ENCODE data around the gene PLCB1. TPM values are rescaled to one million over a fixed set of nuclear protein-coding genes. Genes with fewer than 3 reads are reported as not detected.

The PLCB1 gene
- total RNA-seq, 1 experiment from 2014 or later = 6.0 TPM

DNA sequence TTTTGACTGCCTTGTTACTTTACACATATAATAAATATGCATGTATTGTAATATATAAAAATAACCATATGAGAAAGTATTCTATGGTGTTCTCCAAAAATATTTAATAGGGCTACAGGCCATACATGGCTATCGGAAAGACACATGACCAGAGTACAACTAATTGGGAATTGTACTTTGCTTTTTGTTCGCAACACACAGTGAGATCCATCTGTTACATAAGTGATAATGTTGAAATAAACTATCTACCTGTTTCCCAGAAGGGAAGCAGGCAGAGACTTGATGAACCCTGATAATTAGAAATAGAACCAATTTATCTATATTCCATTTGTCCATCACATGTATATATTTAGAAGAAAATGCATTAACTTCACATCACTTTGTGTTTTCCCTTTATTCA lies 592.8 kb downstream of the PLCB1 start:
- DNase-seq = no peak
- CTCF ChIA-PET = no interaction called here
- H3K36me3 Mint-ChIP-seq (ENCODE audit: insufficient read depth, unreplicated experiment) = no peaks in the 10 kb centered on the region
- H3K4me1 Mint-ChIP-seq (ENCODE audit: low read depth, unreplicated experiment) = no peaks in the 10 kb centered on the region
- BruUV-seq (replicated peaks) = no TSS peak
- TF ChIP-seq, protein P1, sequence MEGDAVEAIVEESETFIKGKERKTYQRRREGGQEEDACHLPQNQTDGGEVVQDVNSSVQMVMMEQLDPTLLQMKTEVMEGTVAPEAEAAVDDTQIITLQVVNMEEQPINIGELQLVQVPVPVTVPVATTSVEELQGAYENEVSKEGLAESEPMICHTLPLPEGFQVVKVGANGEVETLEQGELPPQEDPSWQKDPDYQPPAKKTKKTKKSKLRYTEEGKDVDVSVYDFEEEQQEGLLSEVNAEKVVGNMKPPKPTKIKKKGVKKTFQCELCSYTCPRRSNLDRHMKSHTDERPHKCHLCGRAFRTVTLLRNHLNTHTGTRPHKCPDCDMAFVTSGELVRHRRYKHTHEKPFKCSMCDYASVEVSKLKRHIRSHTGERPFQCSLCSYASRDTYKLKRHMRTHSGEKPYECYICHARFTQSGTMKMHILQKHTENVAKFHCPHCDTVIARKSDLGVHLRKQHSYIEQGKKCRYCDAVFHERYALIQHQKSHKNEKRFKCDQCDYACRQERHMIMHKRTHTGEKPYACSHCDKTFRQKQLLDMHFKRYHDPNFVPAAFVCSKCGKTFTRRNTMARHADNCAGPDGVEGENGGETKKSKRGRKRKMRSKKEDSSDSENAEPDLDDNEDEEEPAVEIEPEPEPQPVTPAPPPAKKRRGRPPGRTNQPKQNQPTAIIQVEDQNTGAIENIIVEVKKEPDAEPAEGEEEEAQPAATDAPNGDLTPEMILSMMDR (IDR thresholded peaks at IDR 0.05; ENCODE audit: unreplicated experiment) = no peak
- intact Hi-C loops (cut with micrococcal nuclease; ENCODE audit: unreplicated experiment) = loop anchor here (5.0 to 10.0 kb wide), 3 partner anchors 188 to 420 kb away; no protein-coding TSS in a partner anchor
- no peaks in the 10 kb centered on the region for H3K9me3 Mint-ChIP-seq (ENCODE audit: low read depth, unreplicated experiment)
- no peak overlapping the region for H3K27ac Mint-ChIP-seq (ENCODE audit: unreplicated experiment)
- no peaks in the 10 kb centered on the region for H3K27me3 Mint-ChIP-seq (ENCODE audit: unreplicated experiment)
- no peak overlapping the region for H3K4me3 Mint-ChIP-seq (ENCODE audit: low read depth, unreplicated experiment)

DNA sequence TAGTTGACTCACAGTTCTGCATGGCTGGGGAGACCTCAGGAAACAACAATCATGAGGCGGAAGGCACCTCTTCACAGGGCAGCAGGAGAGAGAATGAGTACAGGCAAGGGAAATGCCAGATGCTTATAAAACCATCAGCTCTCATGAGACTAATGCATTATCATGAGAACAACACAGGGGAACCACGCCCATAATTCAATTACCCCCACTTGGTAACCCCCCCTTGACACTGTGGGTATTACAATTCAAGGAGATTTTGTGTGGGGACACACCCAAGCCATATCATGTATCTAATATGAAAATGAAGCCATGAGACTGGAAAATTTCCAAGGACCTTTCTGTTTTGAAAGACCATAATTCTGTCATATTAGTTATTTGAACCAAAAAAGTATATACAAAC lies 594.4 kb downstream of the PLCB1 start:
- H3K4me3 Mint-ChIP-seq (ENCODE audit: low read depth, unreplicated experiment) = no peak overlapping the region
- CTCF ChIA-PET = no interaction called here
- intact Hi-C loops (cut with micrococcal nuclease; ENCODE audit: unreplicated experiment) = loop anchor here (10.0 kb wide), 1 partner anchor 422 kb away; no protein-coding TSS in a partner anchor

DNA sequence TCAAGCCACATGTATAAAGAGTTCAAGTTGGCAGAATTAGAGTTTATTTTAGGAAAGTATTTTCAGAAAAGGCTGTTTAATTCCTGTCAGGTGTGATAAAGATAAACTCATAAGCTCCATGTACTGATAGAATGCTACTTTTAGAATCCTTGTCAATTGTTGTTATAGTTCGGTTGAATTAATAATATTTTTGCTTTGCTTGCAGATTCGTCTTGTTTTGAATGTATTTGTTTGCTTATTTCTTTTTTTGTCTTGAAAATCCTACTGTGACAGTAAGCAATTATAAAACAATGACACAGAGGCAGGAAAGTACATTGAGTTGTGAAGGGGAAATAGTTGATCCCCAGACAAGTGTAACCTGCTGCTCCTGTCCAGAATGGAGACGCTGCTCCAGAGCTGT lies 602.9 kb downstream of the PLCB1 start:
- Mint-ChIP-seq H3K27me3 (ENCODE audit: unreplicated experiment) (no peaks in the 10 kb centered on the region), H3K27ac (ENCODE audit: unreplicated experiment) (no peak overlapping the region), H3K36me3 (ENCODE audit: insufficient read depth, unreplicated experiment) (no peaks in the 10 kb centered on the region), H3K4me1 (ENCODE audit: low read depth, unreplicated experiment) (no peaks in the 10 kb centered on the region), H3K4me3 (ENCODE audit: low read depth, unreplicated experiment) (no peak overlapping the region), H3K9me3 (ENCODE audit: low read depth, unreplicated experiment) (no peaks in the 10 kb centered on the region)
- TF ChIP-seq, protein P1 (IDR thresholded peaks at IDR 0.05; ENCODE audit: unreplicated experiment) = no peak
- BruUV-seq (replicated peaks) = no TSS peak
- CTCF ChIA-PET = no interaction called here
- no peak for DNase-seq
- intact Hi-C loops (cut with micrococcal nuclease; ENCODE audit: unreplicated experiment) = no loop called here

More for the DNA sequence above, 594.4 kb downstream of the PLCB1 start:
- no peaks in the 10 kb centered on the region for H3K36me3 Mint-ChIP-seq (ENCODE audit: insufficient read depth, unreplicated experiment)
- no TSS peak for BruUV-seq (replicated peaks)
- no peaks in the 10 kb centered on the region for H3K9me3 Mint-ChIP-seq (ENCODE audit: low read depth, unreplicated experiment)
- DNase-seq = no peak
- no peaks in the 10 kb centered on the region for H3K4me1 Mint-ChIP-seq (ENCODE audit: low read depth, unreplicated experiment)
- no peak overlapping the region for H3K27ac Mint-ChIP-seq (ENCODE audit: unreplicated experiment)
- H3K27me3 Mint-ChIP-seq (ENCODE audit: unreplicated experiment) = no peaks in the 10 kb centered on the region
- TF ChIP-seq, protein P1 (IDR thresholded peaks at IDR 0.05; ENCODE audit: unreplicated experiment) = no peak

DNA sequence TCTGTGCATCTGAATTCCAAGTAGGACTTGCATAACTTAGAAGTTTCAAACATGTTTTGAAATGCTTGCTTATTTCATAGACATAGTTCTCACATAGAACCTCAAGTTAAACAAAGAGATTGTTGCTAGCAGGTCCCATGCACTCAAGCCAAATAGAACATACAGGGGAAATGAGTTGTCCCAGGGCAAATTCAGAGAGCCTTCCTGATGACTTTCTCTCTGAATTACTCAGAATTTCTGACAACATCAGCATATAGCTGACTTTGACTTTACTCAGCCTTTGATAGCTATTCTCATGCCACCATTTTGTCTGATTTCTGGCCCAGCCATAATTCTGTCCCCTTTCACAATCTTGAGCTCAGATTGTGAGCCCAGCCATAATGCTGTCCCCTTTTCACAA lies 603.6 kb downstream of the PLCB1 start:
- Mint-ChIP-seq H3K36me3 (ENCODE audit: insufficient read depth, unreplicated experiment) (no peaks in the 10 kb centered on the region), H3K27ac (ENCODE audit: unreplicated experiment) (no peak overlapping the region), H3K27me3 (ENCODE audit: unreplicated experiment) (no peaks in the 10 kb centered on the region), H3K4me3 (ENCODE audit: low read depth, unreplicated experiment) (no peak overlapping the region), H3K9me3 (ENCODE audit: low read depth, unreplicated experiment) (no peaks in the 10 kb centered on the region), H3K4me1 (ENCODE audit: low read depth, unreplicated experiment) (no peaks in the 10 kb centered on the region)
- no TSS peak for BruUV-seq (replicated peaks)
- intact Hi-C loops (cut with micrococcal nuclease; ENCODE audit: unreplicated experiment) = no loop called here
- CTCF ChIA-PET = no interaction called here
- TF ChIP-seq, protein P1 (IDR thresholded peaks at IDR 0.05; ENCODE audit: unreplicated experiment) = no peak
- DNase-seq = no peak

All from Calu3 (cell line).